BJ (cell line): ENCODE results near the gene ZKSCAN5. TPM values are rescaled to one million over a fixed set of nuclear protein-coding genes. Genes with fewer than 3 reads are reported as not detected.
"Not testable (repeated sequence)": the region's sequence is repeated elsewhere in the genome, so short reads cannot be mapped to it uniquely, and the experiment has no call there.

Experiments used
- CTCF ChIA-PET: fragments of 350-600 bp; formaldehyde crosslinking; extraction: SDS; loops from one replicate; lab custom pipeline; 2021; ENCODE audit warnings: antibody characterized with exemption, inconsistent platforms; lab: Yijun Ruan, JAX
- POLR2A ChIA-PET: fragments of 300-600 bp; sonication (Branson Sonifier 250); formaldehyde crosslinking; extraction: SDS; loops from one replicate; lab custom pipeline; 2021; ENCODE audit warnings: antibody characterized with exemption; lab: Charles Lee
- DNase-seq: peaks from one replicate; pipeline ENCODE4 v3.0.0-alpha.2; 2011; ENCODE audit warnings: low read depth
- H3K27me3 ChIP-seq: 2 replicates; pipeline ENCODE4 v1.6.0; 2011; ENCODE audit warnings: low read length; ENCODE audit not compliant: control insufficient read depth, insufficient read depth
- H3K36me3 ChIP-seq: 2 replicates; pipeline ENCODE4 v1.5.1; 2011; ENCODE audit warnings: low read length; ENCODE audit not compliant: control insufficient read depth, insufficient read depth
- H3K4me3 ChIP-seq: 2 replicates; pipeline ENCODE4 v1.5.1; 2011; ENCODE audit warnings: low read depth, mild to moderate bottlenecking, control low read depth, low read length
- CTCF ChIP-seq: IDR thresholded peaks from 2 replicates; pipeline ENCODE4 v1.5.1; 2011; ENCODE audit warnings: low read depth, mild to moderate bottlenecking, control low read depth, inconsistent platforms, low read length, moderate library complexity; ENCODE audit not compliant: insufficient read depth
- polyA plus RNA-seq: library from polyadenylated mRNA; depleted of rRNA; stranded (reverse); fragments of >200 nt; gene quantifications from 2 replicates; pipeline ENCODE4 v1.2.3, GENCODE V29; 2011

ZKSCAN5 gene
- polyA plus RNA-seq, 1 experiment: 9.7 TPM

- no peaks in the 10 kb centered on the region for H3K27me3 ChIP-seq
- H3K36me3 ChIP-seq: peaks cover 22% of the 10 kb centered on the region
- ChIA-PET POLR2A (no interaction called here), CTCF (no interaction called here)
- no peak for DNase-seq
- H3K4me3 ChIP-seq: no peak overlapping the region
- TF ChIP-seq CTCF: no peak
Measured at GRCh38 chr7:99562114-99562784, 57.8 kb downstream of the ZKSCAN5 start.

GRCh38 chr7:99562832-99563231 lies 58.4 kb downstream of the ZKSCAN5 start:
- H3K36me3 ChIP-seq: peaks cover 22% of the 10 kb centered on the region
- ChIA-PET CTCF (no interaction called here), POLR2A (no interaction called here)
- TF ChIP-seq CTCF: no peak
- DNase-seq: peak; percentile 97
- no peaks in the 10 kb centered on the region for H3K27me3 ChIP-seq
- H3K4me3 ChIP-seq: no peak overlapping the region

GRCh38 chr7:99563650-99564049 lies 59.2 kb downstream of the ZKSCAN5 start:
- TF ChIP-seq CTCF: no peak
- Histone ChIP-seq H3K4me3 (no peak overlapping the region), H3K27me3 (no peaks in the 10 kb centered on the region), H3K36me3 (peaks cover 24% of the 10 kb centered on the region)
- DNase-seq: no peak
- CTCF ChIA-PET: no interaction called here
- POLR2A ChIA-PET: interaction anchor here (0.6 kb wide), 1 partner anchor 21 kb away, joined by 3 read pairs; no protein-coding TSS in a partner anchor

- H3K27me3 ChIP-seq, DNase-seq, POLR2A ChIA-PET, H3K4me3 ChIP-seq: not testable (repeated sequence)
- H3K36me3 ChIP-seq: peaks cover 13% of the 10 kb centered on the region
- CTCF ChIA-PET: interaction anchor here (1.2 kb wide), 1 partner anchor 9 kb away, joined by 4 read pairs; no protein-coding TSS in a partner anchor
Measured at GRCh38 chr7:99568770-99569169, 64.3 kb downstream of the ZKSCAN5 start.

- Histone ChIP-seq H3K27me3 (no peaks in the 10 kb centered on the region), H3K4me3 (no peak overlapping the region), H3K36me3 (peaks cover 8% of the 10 kb centered on the region)
- ChIA-PET POLR2A (no interaction called here), CTCF (interaction anchor here (1.1 kb wide), 1 partner anchor 9 kb away, joined by 3 read pairs; no protein-coding TSS in a partner anchor)
- TF ChIP-seq CTCF: no peak
- no peak for DNase-seq
Measured at GRCh38 chr7:99571768-99572167, 67.3 kb downstream of the ZKSCAN5 start.

GRCh38 chr7:99573257-99573656 lies 68.8 kb downstream of the ZKSCAN5 start:
- no peak for TF ChIP-seq CTCF
- ChIA-PET POLR2A (no interaction called here), CTCF (no interaction called here)
- H3K36me3 ChIP-seq: peaks cover 8% of the 10 kb centered on the region
- no peak for DNase-seq
- H3K27me3 ChIP-seq: no peaks in the 10 kb centered on the region
- no peak overlapping the region for H3K4me3 ChIP-seq
